GM12878 (cell line): ENCODE data around the gene SYNPR. TPM values are rescaled to one million over a fixed set of nuclear protein-coding genes. Genes with fewer than 3 reads are reported as not detected.

Experiments
- ATAC-seq: fragments of 200-7000 bp; cut with Tn5 transposase; 3 replicates; pipeline ENCODE4 v1.9.1; 2020; ENCODE audit warnings: mild to moderate bottlenecking, moderate library complexity
- BruUV-seq: library from RNA; stranded (reverse); fragments of 400-500 nt; replicated peaks from 2 replicates; lab custom pipeline; 2021; lab: Mats Ljungman, UMichigan
- CTCF ChIA-PET: fragments of 300-600 bp; sonication (Branson Sonifier 250); formaldehyde crosslinking; extraction: SDS; loops from one replicate; lab custom pipeline; 2021; ENCODE audit warnings: inconsistent platforms; lab: Yijun Ruan, JAX
- POLR2A ChIA-PET: fragments of 350-600 bp; formaldehyde crosslinking; extraction: SDS; loops from one replicate; lab custom pipeline; 2021; ENCODE audit warnings: inconsistent platforms; lab: Charles Lee
- RAD21 ChIA-PET: fragments of 300-600 bp; sonication (Branson Sonifier 250); formaldehyde crosslinking; loops from one replicate; lab custom pipeline; 2023; ENCODE audit warnings: antibody characterized with exemption; ENCODE audit not compliant: unreplicated experiment; lab: Charles Lee
- SMC1A ChIA-PET: fragments of 300-600 bp; sonication (Branson Sonifier 250); formaldehyde crosslinking; loops from one replicate; lab custom pipeline; 2023; ENCODE audit not compliant: unreplicated experiment, uncharacterized antibody; lab: Charles Lee
- DNase-seq: peaks from one replicate; pipeline ENCODE4 v3.0.0-alpha.2; 2011; ENCODE audit warnings: low read depth, low spot score
- FAIRE-seq: peaks from 3 replicates; lab custom pipeline; 2011; peaks lifted over from hg19 to GRCh38; lab: Jason Lieb, UNC
- H2AFZ ChIP-seq: 2 replicates; pipeline ENCODE4 v1.6.0; 2011; ENCODE audit warnings: low read depth, low read length, control low read depth; ENCODE audit not compliant: control insufficient read depth
- H3K27ac ChIP-seq: 2 replicates; pipeline ENCODE4 v1.5.1; 2011; ENCODE audit warnings: control low read depth; ENCODE audit not compliant: control insufficient read depth, insufficient read depth
- H3K27me3 ChIP-seq, 2 experiments: replicated peaks in 1 of 2; 2 replicates each; pipeline versions ENCODE4 v1.6.0 to v1.6.1; 2011; ENCODE audit warnings: low read length in 1 of 2; ENCODE audit not compliant: control insufficient read depth in 2 of 2, insufficient read depth in 2 of 2
- H3K36me3 ChIP-seq, 2 experiments: 2 replicates each; pipeline ENCODE4 v1.5.1; 2011; ENCODE audit warnings: low read length in 1 of 2; ENCODE audit not compliant: control insufficient read depth in 2 of 2, insufficient read depth in 2 of 2
- H3K4me1 ChIP-seq: 2 replicates; pipeline ENCODE4 v1.6.1; 2011; ENCODE audit warnings: mild to moderate bottlenecking, low read length, moderate library complexity, mixed read lengths; ENCODE audit not compliant: control insufficient read depth, insufficient read depth
- H3K4me2 ChIP-seq: 2 replicates; pipeline ENCODE4 v1.6.0; 2011; ENCODE audit warnings: control low read depth; ENCODE audit not compliant: control insufficient read depth, insufficient read depth
- H3K4me3 ChIP-seq: fragments of 200-600 bp; sonication (generic); 2 replicates; pipeline ENCODE4 v1.5.1; 2016
- H3K79me2 ChIP-seq: 2 replicates; pipeline ENCODE4 v1.6.0; 2011; ENCODE audit warnings: low read length; ENCODE audit not compliant: control insufficient read depth, insufficient read depth
- H3K9ac ChIP-seq: 2 replicates; pipeline ENCODE4 v1.8.0; 2011; ENCODE audit warnings: low read length, control low read depth, mixed read lengths; ENCODE audit not compliant: control insufficient read depth, insufficient read depth
- H3K9me3 ChIP-seq: replicated peaks from 3 replicates; pipeline ENCODE4 v1.5.1; 2011; ENCODE audit warnings: mild to moderate bottlenecking, low read length; ENCODE audit not compliant: control insufficient read depth, insufficient read depth
- H4K20me1 ChIP-seq: 2 replicates; pipeline ENCODE4 v1.6.0; 2011; ENCODE audit not compliant: control insufficient read depth, insufficient read depth
- ETV6 ChIP-seq, 2 experiments: fragments of 450-650 bp in 1 of 2; IDR thresholded peaks in 1 of 2; conservative IDR thresholded peaks in 1 of 2; 2 replicates each; pipeline ENCODE4 v1.6.1; 2014; ENCODE audit warnings: antibody characterized with exemption in 1 of 2, borderline replicate concordance in 1 of 2, low read depth in 1 of 2, mild to moderate bottlenecking in 1 of 2, moderate library complexity in 1 of 2
- HCFC1 ChIP-seq: fragments of 150-350 bp; IDR thresholded peaks from 2 replicates; pipeline ENCODE4 v1.6.1; 2014; ENCODE audit warnings: low read length
- RELA ChIP-seq: fragments of 450-650 bp; IDR thresholded peaks from 2 replicates; pipeline ENCODE4 v1.8.0; 2014; ENCODE audit warnings: borderline replicate concordance; ENCODE audit not compliant: partially characterized antibody
- WGBS: methylation state at CpG from one replicate; pipeline ENCODE4 v1.1.6; 2016; ENCODE audit warnings: low lambda C conversion rate; ENCODE audit not compliant: insufficient replicate concordance, insufficient coverage; ENCODE audit errors: missing lambda C conversion rate; 5-methylcytosine and 5-hydroxymethylcytosine counted together
- in situ Hi-C: fragments of 300-500 bp; cut with MboI; formaldehyde crosslinking; loops from 9 replicates; pipeline ENCODE4 v1.14.3; 2018; ENCODE audit warnings: mixed read lengths
- intact Hi-C: fragments of 100-400 bp; cut with micrococcal nuclease; formaldehyde crosslinking; loops from one replicate; pipeline ENCODE4 v1.14.2; 2022; ENCODE audit not compliant: unreplicated experiment
- polyA plus RNA-seq, 11 experiments: library from polyadenylated mRNA; depleted of rRNA in 4 of 11; unstranded in 6 of 11; stranded (reverse) in 5 of 11; fragments of >200 nt; fragmentation: Nextera tagmentation in 4 of 11; fragmentation: Illumina TruSeq in 1 of 11; extraction: Ambion mirVana in 4 of 11; extraction: Trizol in 1 of 11; gene quantifications; 1 replicate in 1 of 11; 2 replicates in 10 of 11; pipeline versions ENCODE4 v1.2.1 to v1.2.3, GENCODE V29; 2011 to 2016; ENCODE audit warnings: inconsistent platforms in 2 of 11, missing spikeins in 2 of 11, low read depth in 1 of 11
- total RNA-seq, 4 experiments: library from RNA; depleted of rRNA in 3 of 4; stranded (reverse); fragments of >200 nt in 3 of 4; fragmentation: Illumina TruSeq in 1 of 4; extraction: Trizol in 1 of 4; gene quantifications; 2 replicates each; pipeline versions ENCODE4 v1.2.1 to v1.2.3, GENCODE V29; 2013 to 2021
- TF ChIP-seq, protein P1 (sequence below), 3 experiments: IDR thresholded peaks in 2 of 3; conservative IDR thresholded peaks in 1 of 3; 2 replicates each; pipeline ENCODE4 v1.5.1; 2011; ENCODE audit warnings: low read depth in 3 of 3, low read length in 3 of 3, mild to moderate bottlenecking in 3 of 3, control low read depth in 2 of 3, moderate library complexity in 2 of 3, inconsistent platforms in 1 of 3, mixed read lengths in 1 of 3; ENCODE audit not compliant: control insufficient read depth in 2 of 3, insufficient read depth in 1 of 3; ENCODE audit errors: extremely low read depth in 1 of 3

The SYNPR gene
- total and polyA plus RNA-seq, 10 of the 15 experiments (the other 5 are each of a cell fraction or from before 2014, with no cell fraction given), result not detected

DNA sequence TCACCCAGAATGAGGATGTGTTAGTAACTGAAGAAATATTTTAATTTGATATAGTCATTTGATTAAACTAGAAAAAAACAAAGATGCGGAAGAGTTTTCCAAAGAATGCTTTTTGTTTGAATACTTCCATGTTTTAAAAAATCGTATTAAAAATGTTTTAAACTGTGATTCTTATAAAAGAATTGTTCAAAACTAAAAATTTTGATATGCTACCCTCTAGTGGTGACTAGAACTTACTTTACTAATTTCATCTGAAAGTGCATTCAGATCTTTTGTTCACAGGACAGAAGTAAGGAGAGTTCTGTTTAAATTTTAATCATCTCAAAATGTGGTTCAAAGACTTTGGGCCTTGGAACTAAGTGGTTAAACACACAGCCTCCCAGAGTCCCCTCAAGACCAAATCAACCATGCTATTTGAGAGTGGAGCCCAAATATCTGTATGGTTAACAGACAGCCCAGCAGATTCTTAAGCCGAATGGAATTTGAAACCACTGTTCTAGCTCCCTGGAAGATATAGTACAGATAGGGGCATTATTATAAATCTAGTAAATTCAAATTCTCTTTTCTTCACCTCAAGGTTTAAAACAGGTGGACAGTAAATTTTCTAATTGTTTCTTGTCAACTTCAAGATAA lies 45.2 kb upstream of the SYNPR start:
- in situ Hi-C loops, result no loop called here
- Histone ChIP-seq H3K79me2 (no peaks in the 10 kb centered on the region), H3K4me1 (no peaks in the 10 kb centered on the region), H2AFZ (no peak overlapping the region), H3K27ac (no peak overlapping the region), H3K4me2 (no peak overlapping the region), H3K36me3 (no peaks in the 10 kb centered on the region), H3K9ac (no peak overlapping the region), H3K27me3 (no peaks in the 10 kb centered on the region), H4K20me1 (no peaks in the 10 kb centered on the region), H3K9me3 (no peaks in the 10 kb centered on the region; the same call in 1 of the 3 replicates)
- intact Hi-C loops, result loop anchor here (2.0 kb wide), 1 partner anchor 566 kb away; no protein-coding TSS in a partner anchor
- FAIRE-seq (no peak), ATAC-seq (no peak), DNase-seq (no peak)
- no TSS peak for BruUV-seq
- ChIA-PET POLR2A (no interaction called here), RAD21 (no interaction called here), CTCF (interaction anchor here (0.6 to 3.9 kb wide), 4 partner anchors 12 to 610 kb away, joined by 4 to 17 read pairs (median 12); no protein-coding TSS in a partner anchor), SMC1A (no interaction called here)
- 46% methylated on average over 3 of the region's 3 CpGs for WGBS
- TF ChIP-seq, protein P1, sequence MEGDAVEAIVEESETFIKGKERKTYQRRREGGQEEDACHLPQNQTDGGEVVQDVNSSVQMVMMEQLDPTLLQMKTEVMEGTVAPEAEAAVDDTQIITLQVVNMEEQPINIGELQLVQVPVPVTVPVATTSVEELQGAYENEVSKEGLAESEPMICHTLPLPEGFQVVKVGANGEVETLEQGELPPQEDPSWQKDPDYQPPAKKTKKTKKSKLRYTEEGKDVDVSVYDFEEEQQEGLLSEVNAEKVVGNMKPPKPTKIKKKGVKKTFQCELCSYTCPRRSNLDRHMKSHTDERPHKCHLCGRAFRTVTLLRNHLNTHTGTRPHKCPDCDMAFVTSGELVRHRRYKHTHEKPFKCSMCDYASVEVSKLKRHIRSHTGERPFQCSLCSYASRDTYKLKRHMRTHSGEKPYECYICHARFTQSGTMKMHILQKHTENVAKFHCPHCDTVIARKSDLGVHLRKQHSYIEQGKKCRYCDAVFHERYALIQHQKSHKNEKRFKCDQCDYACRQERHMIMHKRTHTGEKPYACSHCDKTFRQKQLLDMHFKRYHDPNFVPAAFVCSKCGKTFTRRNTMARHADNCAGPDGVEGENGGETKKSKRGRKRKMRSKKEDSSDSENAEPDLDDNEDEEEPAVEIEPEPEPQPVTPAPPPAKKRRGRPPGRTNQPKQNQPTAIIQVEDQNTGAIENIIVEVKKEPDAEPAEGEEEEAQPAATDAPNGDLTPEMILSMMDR (IDR thresholded peaks at IDR 0.05 in 2 of 3, conservative IDR thresholded peaks at IDR 0.05 in 1 of 3; ENCODE audit: control insufficient read depth in 2 of 3, extremely low read depth in 1 of 3, insufficient read depth in 1 of 3, low read depth in 3 of 3, low read length in 3 of 3), result peak in 1 of 3 experiments; percentile 33; a peak in 2 of 6 replicates
- TF ChIP-seq ETV6 (conservative IDR thresholded peaks at IDR 0.05 in 1 of 2, IDR thresholded peaks at IDR 0.05 in 1 of 2; ENCODE audit: borderline replicate concordance in 1 of 2, low read depth in 1 of 2) (0 out of 4 replicates have a peak, but pooled peaks of 1 of the 2 experiments have one; percentile 21), RELA (no peak), HCFC1 (no peak)
- TF ChIP-seq, all 136 proteins: peak for 2
- no peak overlapping the region for H3K4me3 ChIP-seq
